DND-41 (cell line): ENCODE measurements around the gene PHC2.

Experiments
- ATAC-seq: fragments of 200-7000 bp; cut with Tn5 transposase; 3 replicates; pipeline ENCODE4 v1.9.1; 2021; ENCODE audit warnings: low read depth; ENCODE audit not compliant: insufficient read depth
- DNase-seq: peaks from one replicate; pipeline ENCODE4 v3.0.0-alpha.2; 2020
- H2AFZ ChIP-seq: 2 replicates; pipeline ENCODE4 v1.6.0; 2012; ENCODE audit warnings: low read depth, low read length
- H3K27ac ChIP-seq: 2 replicates; pipeline ENCODE4 v1.5.1; 2012; ENCODE audit warnings: low read length, inconsistent platforms
- H3K27me3 ChIP-seq: fragments of 200-600 bp; sonication (generic); 2 replicates; pipeline ENCODE4 v1.6.0; 2012; ENCODE audit warnings: low read length, mild to moderate bottlenecking, inconsistent platforms; ENCODE audit not compliant: insufficient read depth, poor library complexity
- H3K36me3 ChIP-seq: 2 replicates; pipeline ENCODE4 v1.5.1; 2012; ENCODE audit warnings: low read length, inconsistent platforms; ENCODE audit not compliant: insufficient read depth
- H3K4me1 ChIP-seq: 2 replicates; pipeline ENCODE4 v1.5.1; 2012; ENCODE audit warnings: mild to moderate bottlenecking, low read length; ENCODE audit not compliant: insufficient read depth
- H3K4me2 ChIP-seq: 2 replicates; pipeline ENCODE4 v1.6.0; 2012; ENCODE audit warnings: mild to moderate bottlenecking, moderate library complexity, low read length, inconsistent platforms; ENCODE audit not compliant: insufficient read depth
- H3K4me3 ChIP-seq, 2 experiments: fragments of 200-600 bp in 1 of 2; shearing (Covaris generic) in 1 of 2; 2 replicates each; pipeline ENCODE4 v1.5.1; 2012 to 2016; ENCODE audit warnings: inconsistent platforms in 2 of 2, low read length in 2 of 2, mild to moderate bottlenecking in 2 of 2, low read depth in 1 of 2, moderate library complexity in 1 of 2
- H3K79me2 ChIP-seq: 2 replicates; pipeline ENCODE4 v1.6.0; 2012; ENCODE audit warnings: low read length, inconsistent platforms; ENCODE audit not compliant: insufficient read depth
- H3K9ac ChIP-seq: 2 replicates; pipeline ENCODE4 v1.6.0; 2012; ENCODE audit warnings: low read depth, mild to moderate bottlenecking, inconsistent platforms, low read length, moderate library complexity
- H3K9me3 ChIP-seq: 2 replicates; pipeline ENCODE4 v1.5.1; 2012; ENCODE audit warnings: low read length, moderate library complexity, mild to moderate bottlenecking, inconsistent platforms; ENCODE audit not compliant: insufficient read depth, severe bottlenecking
- H4K20me1 ChIP-seq: 2 replicates; pipeline ENCODE4 v1.6.0; 2012; ENCODE audit warnings: low read length; ENCODE audit not compliant: insufficient read depth
- EZH2 ChIP-seq: IDR thresholded peaks from 3 replicates; pipeline ENCODE4 v1.6.1; 2012; ENCODE audit warnings: borderline replicate concordance, low read depth, mild to moderate bottlenecking, moderate library complexity, low read length, inconsistent platforms; ENCODE audit not compliant: severe bottlenecking
- TF ChIP-seq, protein P1 (sequence below): IDR thresholded peaks from 2 replicates; pipeline ENCODE4 v1.5.1; 2012; ENCODE audit warnings: borderline replicate concordance, low read length, moderate library complexity, mild to moderate bottlenecking; ENCODE audit not compliant: poor library complexity, severe bottlenecking; ENCODE audit errors: extremely low read depth

The PHC2 gene

DNA sequence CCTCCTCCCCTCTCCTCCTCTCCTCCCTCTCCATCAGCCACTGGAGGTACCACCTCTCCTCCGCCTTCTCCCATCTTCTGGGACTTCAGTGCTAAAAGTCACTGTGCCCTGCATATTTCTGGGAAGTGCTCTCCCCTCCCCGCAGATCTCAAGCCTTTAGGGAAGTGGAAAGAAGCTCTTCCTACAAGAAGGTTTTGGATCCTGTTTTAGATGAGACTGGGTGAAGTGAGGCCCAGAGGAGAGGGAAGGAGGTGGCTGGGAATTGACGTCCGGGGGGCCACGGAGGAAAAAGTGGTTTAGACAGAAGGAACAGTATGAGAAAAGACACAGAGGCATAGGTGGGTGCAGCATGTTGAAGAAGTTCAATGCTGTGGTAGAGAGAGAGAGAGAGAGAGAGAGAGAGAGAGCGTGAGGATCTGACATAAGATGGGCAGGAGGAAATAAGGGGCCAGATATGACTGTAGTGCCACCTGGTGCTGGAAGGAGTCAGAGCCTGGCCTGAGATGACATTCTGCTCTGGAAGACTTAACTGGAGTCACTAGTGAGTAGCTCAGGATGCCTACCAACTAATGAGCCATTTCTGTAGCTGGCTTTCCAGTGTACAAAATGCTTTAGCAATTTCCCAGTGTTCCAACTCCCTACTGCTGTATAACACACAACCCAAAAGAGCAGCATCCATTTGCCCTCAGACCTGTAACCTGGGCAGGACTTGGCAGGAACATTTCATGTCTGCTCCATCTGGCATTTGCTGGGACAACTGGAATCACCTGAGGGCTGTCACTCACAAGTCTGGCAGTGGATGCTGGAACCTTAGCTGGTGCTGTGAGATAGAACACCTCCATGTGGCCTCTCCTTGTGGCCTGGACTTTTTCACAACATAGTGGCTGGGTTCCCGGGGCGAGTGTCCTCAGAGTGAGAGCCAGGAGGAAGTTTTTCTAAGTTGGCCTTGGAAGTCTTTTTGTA is 24.9 kb upstream of the PHC2 start:
- Histone ChIP-seq H3K36me3 (no peaks in the 10 kb centered on the region), H4K20me1 (peaks cover 3% of the 10 kb centered on the region; the same call in 1 of the 2 replicates), H3K4me3 (no peak overlapping the region), H3K9ac (no peak overlapping the region), H3K79me2 (no peaks in the 10 kb centered on the region), H3K4me1 (no peaks in the 10 kb centered on the region), H3K27me3 (peaks cover 6% of the 10 kb centered on the region), H3K9me3 (no peaks in the 10 kb centered on the region), H2AFZ (peak overlapping the region; percentile 29; the same call in 1 of the 2 replicates), H3K27ac (no peak overlapping the region), H3K4me2 (no peak overlapping the region)
- ATAC-seq = peak; percentile 85
- DNase-seq = peak; percentile 50
- no peak for TF ChIP-seq EZH2
- TF ChIP-seq, protein P1, sequence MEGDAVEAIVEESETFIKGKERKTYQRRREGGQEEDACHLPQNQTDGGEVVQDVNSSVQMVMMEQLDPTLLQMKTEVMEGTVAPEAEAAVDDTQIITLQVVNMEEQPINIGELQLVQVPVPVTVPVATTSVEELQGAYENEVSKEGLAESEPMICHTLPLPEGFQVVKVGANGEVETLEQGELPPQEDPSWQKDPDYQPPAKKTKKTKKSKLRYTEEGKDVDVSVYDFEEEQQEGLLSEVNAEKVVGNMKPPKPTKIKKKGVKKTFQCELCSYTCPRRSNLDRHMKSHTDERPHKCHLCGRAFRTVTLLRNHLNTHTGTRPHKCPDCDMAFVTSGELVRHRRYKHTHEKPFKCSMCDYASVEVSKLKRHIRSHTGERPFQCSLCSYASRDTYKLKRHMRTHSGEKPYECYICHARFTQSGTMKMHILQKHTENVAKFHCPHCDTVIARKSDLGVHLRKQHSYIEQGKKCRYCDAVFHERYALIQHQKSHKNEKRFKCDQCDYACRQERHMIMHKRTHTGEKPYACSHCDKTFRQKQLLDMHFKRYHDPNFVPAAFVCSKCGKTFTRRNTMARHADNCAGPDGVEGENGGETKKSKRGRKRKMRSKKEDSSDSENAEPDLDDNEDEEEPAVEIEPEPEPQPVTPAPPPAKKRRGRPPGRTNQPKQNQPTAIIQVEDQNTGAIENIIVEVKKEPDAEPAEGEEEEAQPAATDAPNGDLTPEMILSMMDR = peak; percentile 77

DNA sequence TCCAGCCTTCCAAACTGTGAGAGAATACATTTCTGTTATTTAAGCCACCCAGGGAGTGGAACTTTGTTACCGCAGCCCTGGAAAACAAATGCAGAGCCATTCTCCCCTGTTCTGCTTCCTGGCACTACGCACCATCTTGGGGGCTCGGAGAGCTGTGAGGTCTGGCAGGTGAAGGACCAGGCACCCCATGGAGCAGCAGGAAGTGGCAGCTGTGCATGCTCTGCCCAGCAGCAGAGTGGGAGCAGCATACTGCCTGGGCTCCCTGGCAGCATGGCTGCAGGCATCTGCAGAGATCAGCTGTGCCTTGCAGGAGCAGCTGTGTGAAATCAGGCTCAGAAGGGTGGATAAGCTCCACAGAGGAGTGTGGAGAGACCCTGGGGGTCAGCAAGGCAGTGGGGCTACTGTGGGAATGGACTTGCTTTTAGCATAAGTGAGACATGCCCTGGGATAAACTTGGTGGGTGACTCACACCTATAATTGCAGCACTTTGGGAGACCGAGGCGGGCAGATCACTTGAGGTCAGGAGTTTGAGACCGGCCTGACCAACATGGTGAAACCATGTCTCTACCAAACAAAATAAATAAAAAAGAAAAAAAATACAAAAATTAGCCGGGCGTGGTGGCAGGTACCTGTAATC is 23.9 kb upstream of the PHC2 start:
- Histone ChIP-seq H2AFZ (no peak overlapping the region), H3K79me2 (no peaks in the 10 kb centered on the region), H3K9ac (no peak overlapping the region), H3K36me3 (no peaks in the 10 kb centered on the region), H3K4me2 (no peak overlapping the region), H3K9me3 (no peaks in the 10 kb centered on the region), H3K4me1 (no peaks in the 10 kb centered on the region), H3K4me3 (no peak overlapping the region), H3K27ac (no peak overlapping the region), H3K27me3 (no peaks in the 10 kb centered on the region), H4K20me1 (peaks cover 3% of the 10 kb centered on the region; the same call in 1 of the 2 replicates)
- DNase-seq = no peak
- TF ChIP-seq EZH2 = no peak
- ATAC-seq = no peak

DNA sequence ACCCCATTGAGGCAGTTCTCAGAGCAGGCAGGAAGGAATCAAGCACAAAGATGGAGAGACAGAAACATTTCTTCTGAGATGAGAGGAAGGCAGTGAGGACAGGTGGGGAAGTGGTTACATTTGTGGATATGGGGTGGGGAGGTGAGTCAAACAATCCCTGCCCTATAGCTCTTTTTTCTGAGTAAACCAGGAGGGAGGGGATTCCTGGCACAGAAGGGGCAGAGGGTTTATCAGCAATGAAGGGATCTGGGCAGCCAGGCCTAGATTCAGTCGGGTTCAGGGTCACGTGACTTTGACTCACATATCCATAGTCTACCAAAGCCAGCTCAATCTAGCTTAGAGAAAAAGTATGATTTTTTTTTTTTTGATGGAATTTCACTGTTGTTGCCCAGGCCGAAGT is 15.7 kb upstream of the PHC2 start:
- Histone ChIP-seq H3K4me1 (no peaks in the 10 kb centered on the region), H3K4me2 (no peak overlapping the region), H4K20me1 (no peaks in the 10 kb centered on the region), H3K9me3 (no peaks in the 10 kb centered on the region), H3K27me3 (peaks cover 13% of the 10 kb centered on the region), H3K4me3 (no peak overlapping the region), H3K9ac (no peak overlapping the region), H3K27ac (no peak overlapping the region), H3K79me2 (no peaks in the 10 kb centered on the region), H2AFZ (no peak overlapping the region), H3K36me3 (no peaks in the 10 kb centered on the region)
- TF ChIP-seq, protein P1 = no peak
- no peak for TF ChIP-seq EZH2
- no peak for ATAC-seq
- no peak for DNase-seq

DNA sequence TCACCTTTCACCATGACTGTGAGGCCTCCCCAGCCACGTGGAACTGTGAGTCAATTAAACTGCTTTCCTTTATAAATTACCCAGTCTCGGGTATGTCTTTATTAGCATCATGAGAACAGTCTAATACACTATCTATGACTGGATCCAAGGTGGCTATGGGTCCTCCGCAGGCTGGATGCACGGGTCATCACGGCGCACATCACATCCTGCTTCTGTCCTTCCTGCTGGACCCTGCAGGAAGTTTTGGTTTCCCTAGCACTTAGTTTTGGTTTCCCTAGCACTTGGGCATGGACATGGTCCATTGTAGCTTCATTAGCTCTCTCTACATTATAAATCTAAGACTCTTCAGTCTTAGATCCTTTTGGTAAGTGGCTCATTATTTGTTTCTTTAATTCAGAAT is 14.2 kb upstream of the PHC2 start:
- no peak for ATAC-seq
- H3K27ac ChIP-seq = no peak overlapping the region
- no peaks in the 10 kb centered on the region for H3K4me1 ChIP-seq
- peaks cover 13% of the 10 kb centered on the region for H3K27me3 ChIP-seq
- H2AFZ ChIP-seq = no peak overlapping the region
- no peaks in the 10 kb centered on the region for H3K79me2 ChIP-seq
- no peak overlapping the region for H3K4me3 ChIP-seq
- no peak overlapping the region for H3K4me2 ChIP-seq
- H3K36me3 ChIP-seq = no peaks in the 10 kb centered on the region
- no peaks in the 10 kb centered on the region for H4K20me1 ChIP-seq
- TF ChIP-seq, protein P1 = no peak
- no peak for TF ChIP-seq EZH2
- DNase-seq = no peak
- H3K9me3 ChIP-seq = no peaks in the 10 kb centered on the region
- no peak overlapping the region for H3K9ac ChIP-seq
